HG02642 (cell line): Measurements from ENCODE around the gene TYMS.
A peak's percentile ranks its signal among the peaks of the same experiment; 100 is the strongest.

Experiments
- ATAC-seq: cut with Tn5 transposase; IDR thresholded peaks from one replicate; pipeline ENCODE4 v1.9.1; 2021; ENCODE audit warnings: mild to moderate bottlenecking; ENCODE audit not compliant: unreplicated experiment, poor library complexity

The TYMS gene

DNA sequence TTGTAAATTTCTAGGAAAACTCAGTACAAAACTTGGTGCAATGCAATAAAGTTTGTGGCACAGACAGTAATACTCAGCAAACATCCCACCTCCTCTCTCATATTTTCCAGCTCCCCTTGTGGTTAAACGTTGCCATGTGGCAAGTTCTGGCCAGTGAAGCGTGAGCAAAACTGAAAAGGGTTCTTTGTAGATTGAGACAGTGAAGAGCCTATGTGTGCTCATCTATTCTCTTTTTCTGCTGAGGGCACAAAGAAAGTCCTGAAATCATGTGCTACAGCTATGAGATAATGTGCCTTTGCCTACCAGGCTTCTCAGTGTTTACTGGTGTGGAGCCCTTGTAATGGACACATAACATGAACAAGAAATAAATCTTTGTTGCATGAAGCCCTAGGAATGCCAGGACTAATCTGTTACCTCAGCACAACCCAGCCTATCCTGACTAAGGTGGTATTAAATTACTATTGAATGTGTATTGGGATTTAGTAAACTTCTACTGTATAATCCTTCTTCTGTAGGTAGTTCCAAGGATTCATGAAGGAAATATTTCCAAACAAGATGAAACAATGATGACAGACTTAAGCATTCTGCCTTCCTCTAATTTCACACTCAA, 13.0 kb upstream of the TYMS start:
- peak; percentile 63 for ATAC-seq

- ATAC-seq: no peak
These were observed 10.1 kb upstream of the TYMS start for GRCh38 chr18:647304-647703.

DNA sequence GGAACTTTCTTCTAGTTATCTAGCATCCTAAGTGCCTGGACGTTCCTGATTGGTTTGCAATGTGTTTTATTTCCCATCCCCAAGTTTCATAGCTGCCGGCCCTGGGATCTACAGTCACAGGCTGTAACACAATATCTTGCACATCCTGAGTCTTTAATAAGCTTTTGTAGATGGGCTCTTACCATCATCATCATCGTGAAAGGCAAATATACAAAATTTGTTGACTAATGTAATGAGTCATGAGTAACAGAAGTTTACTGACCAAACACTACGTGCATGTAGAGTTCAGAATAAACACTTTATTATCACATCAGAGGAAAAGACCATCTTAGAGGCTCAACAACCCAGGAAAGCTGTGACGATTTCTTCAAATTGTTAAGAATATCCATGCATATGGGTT, 8.1 kb upstream of the TYMS start:
- no peak for ATAC-seq

DNA sequence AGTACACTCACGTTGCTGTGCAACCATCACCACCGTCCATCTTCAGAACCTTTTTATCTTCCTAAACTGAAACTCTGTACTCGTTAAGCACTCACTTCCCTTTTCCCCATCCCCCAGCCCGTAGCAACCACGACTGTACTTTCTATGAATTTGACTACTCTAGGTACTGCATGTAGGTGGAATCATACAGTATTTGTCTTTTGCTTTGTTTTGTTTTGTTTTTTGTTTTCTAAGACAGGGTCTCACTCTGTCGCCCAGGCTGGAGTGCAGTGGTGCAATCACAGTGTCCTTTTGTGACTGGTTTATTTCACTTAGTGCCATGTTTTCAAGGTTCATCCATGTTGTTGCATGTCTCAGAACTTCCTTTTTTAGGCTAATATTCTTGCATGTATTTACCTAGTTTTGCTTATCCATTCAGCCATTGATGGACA, 7.0 kb upstream of the TYMS start:
- ATAC-seq: peak; percentile 97

- no peak for ATAC-seq
These were observed 5.3 kb upstream of the TYMS start for GRCh38 chr18:652131-652530.

DNA sequence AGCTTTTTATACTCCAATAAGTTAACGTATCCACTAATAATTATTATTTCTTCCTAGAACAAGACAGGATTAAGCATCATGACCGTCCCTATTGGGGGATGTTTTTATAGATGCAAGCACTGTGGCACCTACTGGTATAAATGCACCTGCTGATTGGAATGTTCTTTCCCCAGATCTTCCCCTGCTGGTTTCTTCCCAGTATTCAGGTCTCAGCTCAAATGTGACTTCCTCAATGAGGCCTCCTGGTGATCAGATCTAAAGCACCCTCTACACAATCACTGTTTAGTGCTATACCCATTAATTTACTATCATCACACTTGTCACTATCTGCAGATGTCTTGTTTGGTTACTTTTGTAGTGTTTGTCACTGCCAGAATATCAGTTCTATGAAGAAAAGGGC, 3.9 kb upstream of the TYMS start:
- ATAC-seq: no peak

DNA sequence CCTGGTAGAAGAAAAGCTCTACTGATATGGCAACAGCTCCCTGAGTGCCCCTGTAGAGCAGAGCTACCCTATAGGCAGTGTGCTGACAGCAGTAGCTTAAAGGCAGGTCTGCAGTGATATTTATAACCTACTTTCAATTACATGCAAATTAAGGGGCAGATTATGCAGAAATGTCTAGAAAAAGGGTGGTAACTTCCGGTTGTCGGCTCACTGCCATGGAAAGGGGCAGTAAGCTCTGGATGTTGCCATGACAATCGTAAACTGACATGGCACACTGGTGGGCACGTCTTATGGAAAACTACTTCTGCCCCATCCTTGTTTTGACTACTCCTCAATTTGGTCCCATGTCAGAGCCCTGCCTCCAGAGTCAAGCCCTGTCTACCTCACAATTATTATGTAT, 2.9 kb upstream of the TYMS start:
- no peak for ATAC-seq

DNA sequence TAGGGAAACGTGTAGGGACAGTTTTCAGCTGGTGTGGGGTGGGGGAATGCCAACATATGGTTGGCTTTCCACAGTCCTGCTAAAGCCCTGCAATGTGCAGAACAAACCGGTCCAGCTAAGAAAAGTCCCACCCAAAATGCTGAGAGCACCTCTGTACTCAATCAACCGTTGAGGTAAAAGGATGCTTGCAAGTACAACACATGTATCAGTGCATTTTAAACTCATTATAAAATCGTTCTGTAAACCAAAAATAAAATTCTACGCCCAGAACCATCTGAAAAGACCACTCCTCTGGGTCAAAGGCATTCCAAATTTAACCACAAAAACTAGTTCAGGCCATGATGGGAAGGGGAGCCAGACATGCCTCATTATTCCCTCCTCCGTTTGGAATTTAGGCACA, 2.0 kb upstream of the TYMS start:
- ATAC-seq: no peak

DNA sequence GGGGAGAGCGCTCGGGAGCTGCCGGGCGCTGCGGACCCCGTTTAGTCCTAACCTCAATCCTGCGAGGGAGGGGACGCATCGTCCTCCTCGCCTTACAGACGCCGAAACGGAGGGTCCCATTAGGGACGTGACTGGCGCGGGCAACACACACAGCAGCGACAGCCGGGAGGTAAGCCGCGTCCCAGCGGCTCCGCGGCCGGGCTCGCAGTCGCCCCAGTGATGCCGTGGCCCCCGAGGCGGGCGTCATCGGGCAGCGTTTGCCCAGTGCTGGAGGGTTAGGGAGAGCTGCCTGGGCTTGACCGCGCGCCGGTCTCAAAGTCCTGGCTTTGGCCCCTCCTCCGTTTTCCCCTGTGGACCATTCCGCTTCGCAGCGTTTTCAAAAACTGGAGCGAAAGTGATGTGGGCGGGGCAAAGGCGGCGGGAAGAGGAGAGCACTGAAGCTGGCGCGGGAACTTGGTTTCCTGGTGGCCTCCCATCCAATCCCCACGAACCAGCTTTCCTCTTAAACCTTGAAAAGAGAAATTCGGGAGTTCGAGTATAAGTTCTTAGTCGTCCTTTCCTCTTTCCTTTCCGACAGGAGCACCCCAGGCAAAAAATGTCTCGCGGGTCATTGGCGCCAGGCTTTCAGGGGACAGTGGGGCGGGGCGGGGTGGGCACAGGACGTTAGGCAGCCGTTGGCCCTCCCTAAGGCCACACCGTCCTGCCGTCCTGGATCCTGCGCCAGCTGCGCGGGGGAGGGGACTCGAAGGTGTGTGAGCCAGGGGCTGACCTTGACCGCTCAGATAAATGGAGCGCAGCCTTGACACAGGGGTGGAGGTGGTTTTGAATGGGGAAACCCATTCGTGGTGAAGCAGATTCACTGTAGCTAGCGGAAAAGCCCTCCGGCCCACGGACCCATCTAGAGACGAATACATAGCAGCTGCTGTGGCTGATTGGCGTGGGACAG, 821 bp downstream of the TYMS start:
- ATAC-seq: peak; percentile 67

- no peak for ATAC-seq
These were observed 1.6 kb downstream of the TYMS start for GRCh38 chr18:658947-659533.

DNA sequence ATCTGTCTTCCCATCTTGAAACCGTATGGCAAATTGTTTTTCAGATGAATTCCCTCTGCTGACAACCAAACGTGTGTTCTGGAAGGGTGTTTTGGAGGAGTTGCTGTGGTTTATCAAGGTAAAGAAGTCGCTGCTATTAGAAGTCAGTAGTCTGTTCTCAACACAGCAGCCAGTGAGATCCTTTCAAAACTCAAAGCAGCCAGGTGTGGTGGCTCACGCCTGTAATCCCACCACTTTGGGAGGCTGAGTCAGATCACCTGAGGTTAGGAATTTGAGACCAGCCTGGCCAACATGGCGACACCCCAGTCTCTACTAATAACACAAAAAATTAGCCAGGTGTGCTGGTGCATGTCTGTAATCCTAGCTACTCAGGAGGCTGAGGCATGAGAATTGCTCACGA, 2.1 kb downstream of the TYMS start:
- ATAC-seq: no peak

DNA sequence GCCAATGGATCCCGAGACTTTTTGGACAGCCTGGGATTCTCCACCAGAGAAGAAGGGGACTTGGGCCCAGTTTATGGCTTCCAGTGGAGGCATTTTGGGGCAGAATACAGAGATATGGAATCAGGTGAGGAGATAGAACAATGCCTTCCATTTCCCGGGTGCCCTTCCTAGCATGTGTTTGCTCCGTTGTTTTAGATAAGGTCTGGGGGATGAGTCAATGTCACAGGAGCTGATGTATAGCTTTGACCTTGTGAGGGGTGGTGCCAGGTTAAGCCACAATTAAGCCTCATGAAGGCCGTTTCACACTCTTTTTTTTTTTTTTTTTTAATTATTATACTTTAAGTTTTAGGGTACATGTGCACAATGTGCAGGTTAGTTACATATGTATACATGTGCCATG, 4.7 kb downstream of the TYMS start:
- no peak for ATAC-seq

- ATAC-seq: no peak
These were observed 8.7 kb downstream of the TYMS start for GRCh38 chr18:666177-666576.

GRCh38 chr18:666628-667027, 9.2 kb downstream of the TYMS start:
- no peak for ATAC-seq

DNA sequence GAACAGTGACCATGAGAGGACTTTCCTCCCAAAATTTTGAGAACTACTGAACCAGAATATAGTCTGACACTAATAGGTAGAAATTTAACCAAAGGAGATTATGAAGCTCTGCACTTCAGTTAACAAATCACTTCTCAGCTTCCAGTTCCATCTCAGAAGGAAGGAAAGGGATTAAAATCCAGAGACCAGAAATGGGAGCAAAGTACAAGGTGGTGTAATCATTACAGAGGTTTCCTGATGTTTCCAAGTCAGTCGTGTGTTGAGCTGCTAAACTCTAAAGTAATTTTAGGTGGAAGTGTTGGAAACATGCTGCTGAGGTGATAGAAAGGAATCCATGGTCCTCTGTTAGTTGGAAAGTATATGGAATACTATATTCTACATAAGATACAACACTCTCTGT, 10.8 kb downstream of the TYMS start:
- no peak for ATAC-seq

DNA sequence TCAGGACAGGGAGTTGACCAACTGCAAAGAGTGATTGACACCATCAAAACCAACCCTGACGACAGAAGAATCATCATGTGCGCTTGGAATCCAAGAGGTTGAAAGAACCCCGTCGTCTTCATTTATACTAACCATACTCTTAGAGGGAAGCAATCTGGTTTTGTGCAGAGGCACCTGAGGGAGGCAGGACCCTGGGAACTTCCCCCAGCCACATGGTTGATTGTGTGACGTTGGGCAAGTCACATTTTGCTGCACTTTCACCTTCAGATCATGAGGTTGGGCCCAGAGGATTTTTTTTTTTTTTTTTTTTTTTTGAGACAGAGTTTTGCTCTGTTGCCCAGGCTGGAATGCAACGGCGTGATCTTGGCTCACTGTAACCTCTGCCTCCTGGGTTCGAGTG, 11.6 kb downstream of the TYMS start:
- ATAC-seq: no peak

DNA sequence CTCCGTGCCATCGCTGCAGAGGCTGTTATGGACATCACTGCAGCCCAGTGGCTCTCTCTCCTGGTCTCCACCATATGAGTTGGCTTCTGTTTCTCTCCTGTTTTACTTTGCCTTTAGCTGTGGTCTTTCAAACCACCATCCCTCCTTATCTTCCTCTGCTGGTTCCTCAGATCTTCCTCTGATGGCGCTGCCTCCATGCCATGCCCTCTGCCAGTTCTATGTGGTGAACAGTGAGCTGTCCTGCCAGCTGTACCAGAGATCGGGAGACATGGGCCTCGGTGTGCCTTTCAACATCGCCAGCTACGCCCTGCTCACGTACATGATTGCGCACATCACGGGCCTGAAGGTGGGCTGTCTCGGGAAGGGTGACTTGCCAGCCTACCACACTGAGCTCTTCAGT, 13.1 kb downstream of the TYMS start:
- no peak for ATAC-seq

DNA sequence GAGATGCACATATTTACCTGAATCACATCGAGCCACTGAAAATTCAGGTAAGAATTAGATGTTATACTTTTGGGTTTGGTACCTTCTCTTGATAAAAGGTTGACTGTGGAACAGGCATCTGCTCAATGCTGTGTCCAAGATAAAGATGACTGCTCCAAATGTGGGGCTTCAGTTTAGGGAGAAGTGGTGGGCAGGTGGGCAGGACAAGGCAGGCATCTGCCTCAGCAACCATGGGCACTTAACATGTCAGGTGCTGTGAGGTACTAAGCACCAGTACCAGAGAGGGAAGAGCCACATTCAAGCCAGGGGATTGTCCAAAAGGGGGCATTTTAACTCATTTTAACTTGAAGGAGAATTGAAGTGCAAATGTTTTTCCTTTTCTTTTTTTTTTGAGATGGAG, 14.0 kb downstream of the TYMS start:
- no peak for ATAC-seq

DNA sequence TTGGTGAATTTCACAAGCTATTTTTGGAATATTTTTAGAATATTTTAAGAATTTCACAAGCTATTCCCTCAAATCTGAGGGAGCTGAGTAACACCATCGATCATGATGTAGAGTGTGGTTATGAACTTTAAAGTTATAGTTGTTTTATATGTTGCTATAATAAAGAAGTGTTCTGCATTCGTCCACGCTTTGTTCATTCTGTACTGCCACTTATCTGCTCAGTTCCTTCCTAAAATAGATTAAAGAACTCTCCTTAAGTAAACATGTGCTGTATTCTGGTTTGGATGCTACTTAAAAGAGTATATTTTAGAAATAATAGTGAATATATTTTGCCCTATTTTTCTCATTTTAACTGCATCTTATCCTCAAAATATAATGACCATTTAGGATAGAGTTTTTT, 15.9 kb downstream of the TYMS start:
- ATAC-seq: no peak

DNA sequence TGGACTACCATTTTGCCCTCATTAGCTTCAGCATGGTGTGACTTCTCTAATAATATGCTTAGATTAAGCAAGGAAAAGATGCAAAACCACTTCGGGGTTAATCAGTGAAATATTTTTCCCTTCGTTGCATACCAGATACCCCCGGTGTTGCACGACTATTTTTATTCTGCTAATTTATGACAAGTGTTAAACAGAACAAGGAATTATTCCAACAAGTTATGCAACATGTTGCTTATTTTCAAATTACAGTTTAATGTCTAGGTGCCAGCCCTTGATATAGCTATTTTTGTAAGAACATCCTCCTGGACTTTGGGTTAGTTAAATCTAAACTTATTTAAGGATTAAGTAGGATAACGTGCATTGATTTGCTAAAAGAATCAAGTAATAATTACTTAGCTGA, 16.3 kb downstream of the TYMS start:
- no peak for ATAC-seq

DNA sequence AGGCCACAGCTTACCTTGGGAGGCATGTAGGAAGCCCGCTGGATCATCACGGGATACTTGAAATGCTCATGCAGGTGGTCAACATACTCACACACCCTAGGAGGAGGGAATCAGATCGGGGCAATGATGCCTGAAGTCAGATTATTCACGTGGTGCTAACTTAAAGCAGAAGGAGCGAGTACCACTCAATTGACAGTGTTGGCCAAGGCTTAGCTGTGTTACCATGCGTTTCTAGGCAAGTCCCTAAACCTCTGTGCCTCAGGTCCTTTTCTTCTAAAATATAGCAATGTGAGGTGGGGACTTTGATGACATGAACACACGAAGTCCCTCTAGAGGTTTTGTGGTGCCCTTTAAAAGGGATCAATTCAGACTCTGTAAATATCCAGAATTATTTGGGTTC, 17.9 kb downstream of the TYMS start:
- ATAC-seq: no peak

- no peak for ATAC-seq
These were observed 18.6 kb downstream of the TYMS start for GRCh38 chr18:676069-676468.
